ENCODE data around the gene SLC25A22.

- TF ChIP-seq CTCF (IDR thresholded peaks at IDR 0.05; ENCODE audit: insufficient read depth, low read length) (no peak), POLR2AphosphoS5 (IDR thresholded peaks at IDR 0.05; ENCODE audit: low read depth) (no peak), SPI1 (IDR thresholded peaks at IDR 0.05; ENCODE audit: borderline replicate concordance, low read depth) (no peak), GABPA (IDR thresholded peaks at IDR 0.05; ENCODE audit: low read depth) (no peak)
Observed at GRCh38 chr11:799641-800316, 1.7 kb upstream of the SLC25A22 start.
